ENCODE data around the gene TCFL5.

- TF ChIP-seq CTCF (IDR thresholded peaks at IDR 0.05) (no peak), POLR2A (IDR thresholded peaks at IDR 0.05) (no peak)
Measured at GRCh38 chr20:62885896-62886708, 24.5 kb upstream of the TCFL5 start.

Measured in Peyer's patch (tissue), 4 donors.